Naive thymus-derived CD4-positive, alpha-beta T cell (primary cell): ENCODE results near the gene RNF38. TPM values are rescaled to one million over a fixed set of nuclear protein-coding genes. Genes with fewer than 3 reads are reported as not detected.

Source experiments
- ATAC-seq: fragments of 150-1000 bp; cut with Tn5 transposase; 2 replicates; pipeline ENCODE4 v1.10.0; 2021; ENCODE audit warnings: mild to moderate bottlenecking, moderate library complexity
- CTCF ChIA-PET: fragments of 350-600 bp; sonication (Branson Sonifier 250); formaldehyde crosslinking; loops from one replicate; lab custom pipeline; 2021; ENCODE audit warnings: antibody characterized with exemption; lab: Charles Lee
- POLR2A ChIA-PET: fragments of 350-600 bp; sonication (Branson Sonifier 250); formaldehyde crosslinking; loops from one replicate; lab custom pipeline; 2021; ENCODE audit warnings: antibody characterized with exemption, inconsistent platforms; lab: Charles Lee
- DNase-seq, 9 donors: peaks; one replicate each; pipeline versions ENCODE4 v3.0.0 to v3.0.0-alpha.2; 2020 to 2022; ENCODE audit warnings: mixed read lengths in 1 of 9
- H3K27ac ChIP-seq: one replicate; pipeline ENCODE4 v1.7.0; 2013; ENCODE audit warnings: mild to moderate bottlenecking, low read depth, low read length, moderate library complexity
- H3K27me3 ChIP-seq, 2 donors: one replicate each; pipeline ENCODE4 v1.7.0; 2013; ENCODE audit warnings: low read length in 2 of 2, mild to moderate bottlenecking in 2 of 2, moderate library complexity in 2 of 2; ENCODE audit not compliant: control insufficient read depth in 2 of 2, insufficient read depth in 2 of 2
- H3K36me3 ChIP-seq, 3 experiments: 1 replicate in 2 of 3; 2 replicates in 1 of 3; pipeline ENCODE4 v1.7.0; 2013; ENCODE audit warnings: low read length in 3 of 3, mild to moderate bottlenecking in 3 of 3, moderate library complexity in 1 of 3; ENCODE audit not compliant: insufficient read depth in 3 of 3, control insufficient read depth in 2 of 3
- H3K4me1 ChIP-seq, 2 donors: one replicate each; pipeline ENCODE4 v1.7.0; 2013; ENCODE audit warnings: low read length in 2 of 2, mild to moderate bottlenecking in 2 of 2, moderate library complexity in 1 of 2; ENCODE audit not compliant: control insufficient read depth in 2 of 2, insufficient read depth in 2 of 2
- H3K4me3 ChIP-seq: 2 replicates; pipeline ENCODE4 v1.7.0; 2013; ENCODE audit warnings: mild to moderate bottlenecking, low read length
- H3K9me3 ChIP-seq, 3 experiments: 1 replicate in 2 of 3; 2 replicates in 1 of 3; pipeline ENCODE4 v1.7.0; 2013; ENCODE audit warnings: low read length in 3 of 3; ENCODE audit not compliant: control insufficient read depth in 2 of 3
- H3K27ac Mint-ChIP-seq, 9 donors: one replicate each; pipeline ENCODE4 v1.8.0; 2020 to 2022; ENCODE audit warnings: mixed read lengths in 9 of 9, mild to moderate bottlenecking in 8 of 9, moderate library complexity in 5 of 9, inconsistent platforms in 2 of 9
- H3K27me3 Mint-ChIP-seq, 5 donors: one replicate each; pipeline ENCODE4 v1.8.0; 2021 to 2022; ENCODE audit warnings: mixed read lengths in 5 of 5, mild to moderate bottlenecking in 1 of 5
- H3K36me3 Mint-ChIP-seq, 5 donors: one replicate each; pipeline ENCODE4 v1.8.0; 2020 to 2022; ENCODE audit warnings: mixed read lengths in 5 of 5, mild to moderate bottlenecking in 3 of 5, inconsistent platforms in 1 of 5
- H3K4me1 Mint-ChIP-seq, 7 donors: one replicate each; pipeline ENCODE4 v1.8.0; 2020 to 2022; ENCODE audit warnings: mixed read lengths in 7 of 7, mild to moderate bottlenecking in 3 of 7, inconsistent platforms in 1 of 7
- H3K4me3 Mint-ChIP-seq, 10 donors: one replicate each; pipeline ENCODE4 v1.8.0; 2020 to 2022; ENCODE audit warnings: mild to moderate bottlenecking in 10 of 10, mixed read lengths in 10 of 10, moderate library complexity in 6 of 10, inconsistent platforms in 2 of 10
- H3K9me3 Mint-ChIP-seq, 11 donors: one replicate each; pipeline ENCODE4 v1.8.0; 2020 to 2022; ENCODE audit warnings: mixed read lengths in 11 of 11, mild to moderate bottlenecking in 4 of 11, inconsistent platforms in 1 of 11, moderate library complexity in 1 of 11
- intact Hi-C, 2 donors: fragments of 100-400 bp; cut with micrococcal nuclease; formaldehyde crosslinking; loops; one replicate each; pipeline ENCODE4 v1.15.1; 2023
- polyA plus RNA-seq, 2 donors: library from polyadenylated mRNA; unstranded; fragments of 300-500 nt; fragmentation: Illumina TruSeq; gene quantifications; one replicate each; pipeline ENCODE4 v1.2.3, GENCODE V29; 2021
- total RNA-seq, 6 experiments: library from RNA in 5 of 6; stranded (reverse) in 5 of 6; gene quantifications; 1 replicate in 5 of 6; 2 replicates in 1 of 6; pipeline ENCODE4 v1.2.3 and lab custom pipeline; 2021 to 2026

Gene RNF38
- total and polyA plus RNA-seq, 7 experiments from 2014 or later, result 16.8 to 88.2 (median 69.3) TPM

GRCh38 chr9:36358486-36358885, 41.6 kb downstream of the RNF38 start:
- Mint-ChIP-seq H3K27ac (peak overlapping the region in 4 of 9 donors; percentile 0 to 29 (median 2)), H3K27me3 (no peaks in the 10 kb centered on the region), H3K9me3 (no peaks in the 10 kb centered on the region), H3K36me3 (peaks cover 0 to 22% (median 10%) of the 10 kb centered on the region in 5 donors), H3K4me1 (peaks cover 0 to 14% (median 3%) of the 10 kb centered on the region in 7 donors), H3K4me3 (no peak overlapping the region)
- H3K4me1 ChIP-seq, result peaks cover 0 to 3% of the 10 kb centered on the region in 2 donors
- DNase-seq (no peak), ATAC-seq (no peak)
- no peak overlapping the region for H3K4me3 ChIP-seq
- no peak overlapping the region for H3K27ac ChIP-seq
- POLR2A ChIA-PET, result no interaction called here
- intact Hi-C loops, result no loop called here
- H3K36me3 ChIP-seq, result peaks cover 11 to 55% (median 12%) of the 10 kb centered on the region in 3 experiments
- no peaks in the 10 kb centered on the region for H3K27me3 ChIP-seq
- CTCF ChIA-PET, result no interaction called here
- no peaks in the 10 kb centered on the region for H3K9me3 ChIP-seq

GRCh38 chr9:36357639-36358038, 42.4 kb downstream of the RNF38 start:
- intact Hi-C loops, result no loop called here
- peaks cover 0 to 3% of the 10 kb centered on the region in 2 donors for H3K4me1 ChIP-seq
- POLR2A ChIA-PET, result interaction anchor here (0.9 kb wide), 1 partner anchor 18 kb away, joined by 3 read pairs; no protein-coding TSS in a partner anchor
- H3K9me3 ChIP-seq, result no peaks in the 10 kb centered on the region
- no peak overlapping the region for H3K4me3 Mint-ChIP-seq
- ATAC-seq (no peak), DNase-seq (no peak)
- peaks cover 0 to 15% (median 9%) of the 10 kb centered on the region in 5 donors for H3K36me3 Mint-ChIP-seq
- H3K9me3 Mint-ChIP-seq, result no peaks in the 10 kb centered on the region
- H3K27ac ChIP-seq, result no peak overlapping the region
- peaks cover 11 to 55% (median 15%) of the 10 kb centered on the region in 3 experiments for H3K36me3 ChIP-seq
- CTCF ChIA-PET, result no interaction called here
- H3K4me3 ChIP-seq, result no peak overlapping the region
- H3K27ac Mint-ChIP-seq, result peak overlapping the region in 5 of 9 donors; percentile 0 to 66 (median 14)
- H3K27me3 Mint-ChIP-seq, result no peaks in the 10 kb centered on the region
- H3K27me3 ChIP-seq, result no peaks in the 10 kb centered on the region
- H3K4me1 Mint-ChIP-seq, result peaks cover 0 to 12% (median under 1%) of the 10 kb centered on the region in 7 donors

- intact Hi-C loops, result no loop called here
- Histone ChIP-seq H3K9me3 (no peaks in the 10 kb centered on the region), H3K27me3 (no peaks in the 10 kb centered on the region), H3K4me1 (no peaks in the 10 kb centered on the region), H3K4me3 (no peak overlapping the region), H3K27ac (no peak overlapping the region), H3K36me3 (peaks cover 20 to 82% (median 30%) of the 10 kb centered on the region in 3 experiments)
- peak; percentile 27 for ATAC-seq
- no peaks in the 10 kb centered on the region for H3K27me3 Mint-ChIP-seq
- CTCF ChIA-PET, result no interaction called here
- H3K27ac Mint-ChIP-seq, result peak overlapping the region in 1 of 9 donors; percentile 59
- no peak for DNase-seq
- peaks cover 12 to 61% (median 36%) of the 10 kb centered on the region in 5 donors for H3K36me3 Mint-ChIP-seq
- peaks cover 0 to 6% (median 0%) of the 10 kb centered on the region in 7 donors for H3K4me1 Mint-ChIP-seq
- POLR2A ChIA-PET, result no interaction called here
- H3K4me3 Mint-ChIP-seq, result no peak overlapping the region
- no peaks in the 10 kb centered on the region for H3K9me3 Mint-ChIP-seq
Observed at GRCh38 chr9:36346569-36346968, 53.5 kb downstream of the RNF38 start.

GRCh38 chr9:36345103-36345846, 54.8 kb downstream of the RNF38 start:
- Mint-ChIP-seq H3K9me3 (no peaks in the 10 kb centered on the region), H3K4me1 (peaks cover 0 to 6% (median 0%) of the 10 kb centered on the region in 7 donors), H3K27ac (peak overlapping the region in 1 of 9 donors; percentile 59), H3K36me3 (peaks cover 10 to 60% (median 33%) of the 10 kb centered on the region in 5 donors), H3K4me3 (no peak overlapping the region), H3K27me3 (no peaks in the 10 kb centered on the region)
- POLR2A ChIA-PET, result interaction anchor here (0.5 kb wide), 1 partner anchor 11 kb away, joined by 3 read pairs; no protein-coding TSS in a partner anchor
- Histone ChIP-seq H3K4me3 (no peak overlapping the region), H3K36me3 (peaks cover 19 to 82% (median 25%) of the 10 kb centered on the region in 3 experiments), H3K9me3 (no peaks in the 10 kb centered on the region), H3K27me3 (no peaks in the 10 kb centered on the region), H3K4me1 (no peaks in the 10 kb centered on the region), H3K27ac (no peak overlapping the region)
- ATAC-seq (no peak), DNase-seq (no peak)
- CTCF ChIA-PET, result no interaction called here
- intact Hi-C loops, result no loop called here

GRCh38 chr9:36341936-36342577, 58.0 kb downstream of the RNF38 start:
- Histone ChIP-seq H3K36me3 (peaks cover 18 to 82% (median 36%) of the 10 kb centered on the region in 3 experiments), H3K4me1 (no peaks in the 10 kb centered on the region), H3K27ac (no peak overlapping the region), H3K27me3 (no peaks in the 10 kb centered on the region), H3K4me3 (no peak overlapping the region), H3K9me3 (no peaks in the 10 kb centered on the region)
- no peaks in the 10 kb centered on the region for H3K27me3 Mint-ChIP-seq
- intact Hi-C loops, result no loop called here
- peaks cover 0 to 9% (median 0%) of the 10 kb centered on the region in 7 donors for H3K4me1 Mint-ChIP-seq
- CTCF ChIA-PET, result interaction anchor here (0.7 kb wide), 2 partner anchors 18 to 221 kb away, joined by 3 read pairs; no protein-coding TSS in a partner anchor
- POLR2A ChIA-PET, result no interaction called here
- ATAC-seq, result no peak
- peak overlapping the region in 1 of 10 donors; percentile 10 for H3K4me3 Mint-ChIP-seq
- H3K36me3 Mint-ChIP-seq, result peaks cover 6 to 53% (median 31%) of the 10 kb centered on the region in 5 donors
- H3K27ac Mint-ChIP-seq, result peak overlapping the region in 7 of 9 donors; percentile 4 to 81 (median 25)
- no peak for DNase-seq
- H3K9me3 Mint-ChIP-seq, result no peaks in the 10 kb centered on the region

GRCh38 chr9:36337865-36338264, 62.2 kb downstream of the RNF38 start:
- no peaks in the 10 kb centered on the region for H3K27me3 ChIP-seq
- ATAC-seq, result no peak
- Mint-ChIP-seq H3K4me3 (no peak overlapping the region), H3K4me1 (peaks cover 0 to 11% (median 0%) of the 10 kb centered on the region in 7 donors), H3K9me3 (no peaks in the 10 kb centered on the region), H3K36me3 (peaks cover 10 to 49% (median 27%) of the 10 kb centered on the region in 5 donors), H3K27me3 (no peaks in the 10 kb centered on the region), H3K27ac (peak overlapping the region in 6 of 9 donors; percentile 16 to 78 (median 36))
- POLR2A ChIA-PET, result no interaction called here
- no peak for DNase-seq
- H3K4me1 ChIP-seq, result no peaks in the 10 kb centered on the region
- CTCF ChIA-PET, result interaction anchor here (0.7 kb wide), 1 partner anchor 301 kb away, joined by 3 read pairs; the partner anchor contains the start of gene RECK
- no peak overlapping the region for H3K4me3 ChIP-seq
- no peak overlapping the region for H3K27ac ChIP-seq
- intact Hi-C loops, result no loop called here
- no peaks in the 10 kb centered on the region for H3K9me3 ChIP-seq
- peaks cover 14 to 61% (median 27%) of the 10 kb centered on the region in 3 experiments for H3K36me3 ChIP-seq
